GM15510 (cell line): ENCODE measurements around the gene MATR3.

ENCODE experiments used
- POLR2A ChIP-seq: IDR thresholded peaks from 3 replicates; pipeline ENCODE4 v1.6.1; 2011; ENCODE audit warnings: borderline replicate concordance; ENCODE audit not compliant: insufficient read length; ENCODE audit errors: extremely low read depth

MATR3 gene

DNA sequence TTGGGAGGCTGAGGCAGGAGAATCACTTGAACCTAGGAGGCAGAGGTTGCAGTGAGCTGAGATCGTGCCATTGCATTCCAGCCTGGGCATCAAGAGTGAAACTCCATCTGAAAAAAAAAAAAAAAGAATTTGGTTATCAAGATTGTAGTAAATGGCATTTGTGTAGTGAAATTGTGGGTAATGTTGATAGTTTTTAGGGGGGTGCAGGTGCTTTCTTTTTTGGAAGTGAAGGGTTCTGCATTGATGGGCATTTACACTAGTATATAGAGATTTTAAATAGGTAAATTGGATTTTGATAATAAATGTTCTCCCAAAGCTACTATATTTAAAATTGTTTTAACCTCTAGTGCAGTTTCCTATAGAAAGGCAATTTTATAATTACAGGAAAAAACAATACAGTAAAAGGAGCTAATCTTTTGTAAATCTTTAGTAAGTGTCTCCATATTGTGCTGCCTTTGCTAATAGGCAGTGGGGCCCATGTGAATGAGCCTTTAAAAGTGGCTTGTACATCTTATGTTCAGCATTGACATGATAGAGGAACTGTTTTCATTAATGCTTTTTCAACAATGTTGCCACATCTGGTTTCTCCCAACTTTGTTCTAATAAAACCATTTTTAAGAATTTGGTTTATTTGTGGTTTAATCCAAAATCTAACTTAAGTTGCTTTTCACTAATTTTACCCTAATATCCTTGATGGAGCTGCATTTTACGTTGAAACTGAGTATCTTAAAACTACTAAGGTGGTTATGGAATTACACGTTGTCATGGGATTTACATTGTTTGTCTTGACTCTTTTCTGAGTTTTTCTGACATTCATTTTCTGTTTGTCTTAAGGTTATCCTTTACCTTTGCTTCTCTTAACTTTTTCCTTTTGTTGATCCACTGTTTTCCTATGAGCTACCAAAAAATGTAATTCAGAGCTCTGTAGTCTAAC, 11.1 kb downstream of the MATR3 start:
- TF ChIP-seq POLR2A = no peak

DNA sequence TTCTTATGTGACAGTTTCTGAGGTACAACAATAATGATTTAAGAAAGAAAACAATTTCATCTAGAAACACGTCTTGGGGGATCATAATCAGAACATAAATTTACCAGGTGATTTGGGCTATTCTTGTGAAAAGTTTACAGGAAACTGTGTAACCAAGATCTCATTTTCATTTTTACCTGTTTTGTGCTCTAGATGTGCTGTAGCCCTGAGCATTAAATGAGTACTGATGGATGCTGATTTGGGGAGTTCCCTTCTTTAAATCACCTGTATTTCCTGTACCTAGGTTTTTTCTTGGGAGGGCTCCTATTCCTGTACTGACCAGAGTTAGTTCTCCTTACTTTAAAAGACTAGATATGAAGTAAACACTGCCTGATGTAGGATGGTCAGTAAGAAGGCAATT, 12.7 kb downstream of the MATR3 start:
- TF ChIP-seq POLR2A = no peak

DNA sequence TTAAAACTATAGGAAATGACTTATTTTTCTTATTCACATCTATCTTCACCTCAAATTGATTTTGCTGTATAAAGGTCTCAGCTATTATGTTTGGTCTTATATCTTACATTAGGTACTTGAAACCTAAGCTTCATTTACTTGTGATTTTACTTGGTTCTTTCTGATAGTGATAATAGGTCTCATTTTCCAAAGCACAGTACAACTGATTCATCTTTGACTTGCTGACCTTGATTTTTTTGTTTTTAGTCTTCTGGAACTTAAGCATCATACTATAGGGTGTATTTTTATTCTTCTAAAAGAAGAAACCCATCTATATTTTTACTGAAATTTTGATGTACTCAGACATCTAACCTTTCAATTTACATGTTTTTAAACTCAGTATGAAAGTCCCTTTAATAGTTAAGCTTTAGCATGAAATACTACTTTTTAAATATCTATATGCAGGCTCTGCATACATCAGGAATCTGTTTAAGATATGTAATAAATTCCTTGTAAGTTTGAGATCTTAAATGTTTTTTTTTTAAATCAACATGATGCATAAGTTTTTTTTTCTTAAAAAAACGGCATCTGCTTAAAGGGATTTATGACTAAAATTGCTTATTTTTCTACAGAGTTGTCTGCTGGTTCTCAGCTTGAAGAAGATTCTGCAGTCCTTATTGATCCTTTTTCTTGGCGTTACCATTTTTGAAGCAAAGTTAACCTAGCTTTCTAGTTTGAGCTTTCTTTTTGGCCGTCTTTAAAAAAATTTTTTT, 13.3 kb downstream of the MATR3 start:
- no peak for TF ChIP-seq POLR2A

DNA sequence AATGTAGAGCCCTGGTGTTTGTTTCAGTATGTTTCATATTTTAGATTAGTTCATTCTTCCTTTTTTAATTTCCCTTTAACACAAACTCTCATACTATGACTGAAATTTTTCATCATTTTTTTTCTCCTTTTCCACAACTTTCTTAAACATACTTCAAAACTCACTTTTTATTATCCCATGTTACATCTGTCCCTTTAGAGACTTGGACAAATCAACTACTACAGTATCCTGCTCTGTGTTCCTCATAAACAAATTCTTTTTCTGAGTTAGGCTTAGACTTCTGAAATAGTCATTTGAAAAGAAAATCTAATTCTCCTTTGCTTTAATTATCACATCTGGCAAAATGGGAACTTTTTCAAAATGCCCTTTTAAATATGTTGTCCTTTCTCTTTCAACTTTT, 15.3 kb downstream of the MATR3 start:
- no peak for TF ChIP-seq POLR2A

DNA sequence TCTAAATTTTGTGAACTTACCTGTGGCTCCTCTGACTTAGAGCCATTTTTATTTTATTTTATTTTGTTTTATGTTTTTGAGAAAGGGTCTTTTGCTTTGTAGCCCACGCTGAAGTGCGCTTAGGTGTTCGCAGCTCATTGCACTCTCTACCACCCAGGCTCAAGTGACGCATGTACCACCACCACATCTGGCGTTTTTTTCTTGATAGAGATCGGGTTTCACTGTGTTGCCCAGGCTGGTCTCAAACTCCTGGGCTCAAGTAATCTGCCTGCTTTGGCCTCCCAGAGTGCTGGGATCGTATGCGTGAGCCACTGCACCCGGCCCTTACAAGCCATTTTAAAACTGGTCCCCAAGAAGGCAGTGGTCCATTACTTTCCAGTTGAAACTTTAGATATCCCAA, 18.5 kb downstream of the MATR3 start:
- TF ChIP-seq POLR2A = no peak

DNA sequence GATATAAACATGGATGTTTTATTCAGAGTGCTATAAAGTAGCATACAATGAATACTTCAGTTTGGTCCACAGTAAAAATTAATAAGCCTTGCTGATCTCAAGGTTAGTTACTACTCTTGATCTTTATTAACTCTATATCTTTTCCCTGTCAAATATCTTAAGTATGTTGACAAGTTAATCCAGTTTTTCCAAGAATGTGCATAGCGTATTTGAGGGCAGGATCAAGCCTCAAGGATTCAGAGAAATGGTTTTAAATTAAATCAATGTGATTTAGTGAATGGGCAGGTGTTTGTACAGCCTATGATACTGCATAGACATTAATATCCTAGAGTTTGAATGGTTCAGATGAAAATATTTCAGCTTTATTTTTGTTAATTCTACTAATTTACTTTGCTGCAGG, 20.7 kb downstream of the MATR3 start:
- no peak for TF ChIP-seq POLR2A

DNA sequence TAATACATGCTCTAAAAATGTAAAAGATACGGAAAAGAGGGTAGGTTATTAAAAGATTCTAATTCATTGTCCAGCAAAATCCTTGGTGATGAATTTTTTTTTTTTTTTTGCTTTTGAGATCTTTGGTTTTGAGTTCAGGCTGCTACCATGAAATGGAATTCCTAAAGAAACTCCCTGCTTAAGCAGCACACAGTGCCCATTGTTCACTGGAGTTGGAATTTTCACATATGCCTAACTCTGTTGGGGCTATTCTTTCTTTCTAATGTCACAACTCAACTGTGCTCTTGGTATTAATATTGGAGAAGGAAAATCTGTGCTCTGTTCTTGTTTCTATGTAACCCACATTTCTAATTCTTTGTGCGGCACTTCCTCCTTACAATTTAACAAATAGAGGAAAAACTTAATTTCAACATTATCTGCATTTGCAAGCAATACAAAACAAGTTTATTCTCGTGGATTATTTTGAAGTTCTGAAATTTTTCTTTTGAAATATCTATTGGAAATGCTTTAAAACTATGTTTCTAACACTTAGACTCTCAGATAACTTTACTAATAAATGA, 21.6 kb downstream of the MATR3 start:
- no peak for TF ChIP-seq POLR2A

DNA sequence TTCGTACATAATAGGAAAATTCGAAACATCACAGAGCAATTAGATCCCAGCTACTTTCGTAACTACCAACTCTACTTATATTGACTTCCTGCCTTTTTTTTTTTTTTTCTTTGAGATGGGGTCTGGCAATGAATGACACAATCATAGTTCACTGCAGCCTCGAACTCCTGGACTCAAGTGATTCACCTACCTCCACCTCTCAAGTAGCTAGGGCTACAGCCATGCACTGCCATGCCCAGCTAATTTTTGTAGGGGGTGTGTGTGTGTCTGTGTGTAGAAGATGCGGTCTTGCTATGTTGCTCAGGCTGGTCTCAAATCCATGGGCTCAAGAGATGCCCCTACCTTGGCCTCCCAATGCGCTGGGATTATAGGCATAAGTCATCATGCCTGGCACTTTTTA, 42.3 kb downstream of the MATR3 start:
- no peak for TF ChIP-seq POLR2A

DNA sequence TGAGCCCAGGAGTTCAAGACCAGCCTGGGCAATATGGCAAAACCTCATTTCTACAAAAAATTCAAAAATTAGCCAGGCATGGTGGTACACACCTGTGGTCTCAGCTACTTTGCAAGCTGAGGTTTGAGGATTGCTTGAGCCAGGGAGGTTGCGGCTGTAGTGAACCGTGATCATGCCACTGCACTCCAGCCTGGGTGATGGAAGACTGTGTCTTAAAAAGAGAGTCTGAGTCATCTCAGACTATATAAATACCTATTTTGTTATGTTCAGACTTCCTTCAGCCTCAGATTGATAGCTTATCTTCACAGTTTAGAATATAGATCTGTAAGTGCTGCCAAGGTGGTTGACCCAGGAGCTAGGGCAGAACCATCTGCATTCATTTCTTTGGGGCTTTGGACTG, 46.5 kb downstream of the MATR3 start:
- no peak for TF ChIP-seq POLR2A

DNA sequence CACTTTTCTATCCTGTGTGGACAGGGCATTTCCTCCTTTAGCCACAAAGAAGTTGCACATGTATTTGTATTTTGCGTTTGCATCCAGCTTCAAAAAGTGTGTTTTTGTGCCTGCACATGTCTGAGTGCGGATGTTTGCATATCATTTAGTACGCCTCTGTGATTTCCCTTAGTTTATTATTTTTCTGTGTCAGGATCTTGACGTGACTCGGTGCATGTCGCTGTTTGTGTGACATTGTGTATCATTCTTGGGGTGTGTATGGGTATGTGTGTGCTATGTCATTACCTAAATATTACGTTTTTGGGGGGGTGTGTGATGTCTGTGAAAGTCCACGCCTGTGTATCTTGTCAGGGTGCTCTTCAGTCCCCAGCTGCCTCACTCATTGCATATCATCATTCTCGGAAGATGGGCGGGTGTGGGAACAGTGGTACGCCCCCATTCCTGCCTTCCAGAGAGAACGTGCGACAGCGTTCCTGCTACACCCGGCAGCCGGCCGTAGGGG, 47.7 kb downstream of the MATR3 start:
- no peak for TF ChIP-seq POLR2A

DNA sequence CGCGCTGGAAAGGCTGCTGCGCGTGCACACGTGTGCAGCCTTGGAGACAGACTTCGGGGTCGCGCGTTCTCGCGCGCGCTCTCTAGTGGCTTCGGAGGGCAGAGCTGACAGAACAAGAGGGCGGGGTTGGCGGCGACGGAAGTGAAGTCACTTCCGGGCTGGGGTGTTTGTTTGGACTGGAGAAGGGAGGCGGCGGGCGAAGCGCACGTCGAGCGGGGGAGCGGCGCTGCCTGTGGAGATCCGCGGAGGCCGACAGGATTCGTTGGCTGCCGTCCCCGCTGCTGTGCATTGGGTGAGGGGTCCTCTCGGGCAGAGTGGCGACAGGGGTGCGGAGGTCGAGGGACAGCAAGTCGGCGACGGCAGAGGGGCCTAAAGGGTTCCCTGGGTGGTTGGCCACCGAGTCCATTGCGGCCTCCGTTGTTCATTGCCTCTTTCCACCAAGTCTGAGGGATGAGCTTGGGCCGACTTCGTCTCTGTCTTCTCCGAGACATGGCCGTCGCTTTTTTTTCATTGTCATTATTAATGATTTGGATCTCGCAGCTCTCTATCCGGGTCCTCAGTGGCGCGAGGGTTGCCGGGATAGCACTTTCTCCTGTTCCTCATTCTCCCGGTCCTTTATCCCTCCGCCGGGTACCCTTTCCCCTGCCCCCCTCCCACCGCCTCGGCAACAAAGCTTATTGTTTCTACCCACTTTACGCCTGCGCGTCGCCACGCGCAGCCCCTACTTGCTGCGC, 48.3 kb downstream of the MATR3 start, which contains the start of gene PAIP2:
Gene PAIP2, plus strand, starts transcription at position 166 of the 734 bp plus-strand sequence. CDS start 21,931 bp downstream, outside the sequence.
- peak; percentile 87 for TF ChIP-seq POLR2A

DNA sequence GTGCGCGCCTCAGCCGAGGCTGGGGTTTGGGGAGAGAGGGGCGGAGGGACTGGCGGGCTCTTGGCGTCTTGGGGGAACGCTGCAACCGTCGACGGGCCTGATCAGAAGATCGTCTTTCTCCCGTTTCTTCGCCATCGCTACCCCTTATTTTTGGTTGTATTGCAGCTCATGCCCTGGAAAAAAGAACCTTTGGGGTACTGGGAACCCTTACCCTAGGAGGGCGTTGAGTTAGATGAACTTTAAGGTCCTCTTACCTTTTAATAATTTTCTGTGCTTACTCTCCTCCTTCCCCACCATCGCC, 48.8 kb downstream of the MATR3 start:
- TF ChIP-seq POLR2A = no peak

DNA sequence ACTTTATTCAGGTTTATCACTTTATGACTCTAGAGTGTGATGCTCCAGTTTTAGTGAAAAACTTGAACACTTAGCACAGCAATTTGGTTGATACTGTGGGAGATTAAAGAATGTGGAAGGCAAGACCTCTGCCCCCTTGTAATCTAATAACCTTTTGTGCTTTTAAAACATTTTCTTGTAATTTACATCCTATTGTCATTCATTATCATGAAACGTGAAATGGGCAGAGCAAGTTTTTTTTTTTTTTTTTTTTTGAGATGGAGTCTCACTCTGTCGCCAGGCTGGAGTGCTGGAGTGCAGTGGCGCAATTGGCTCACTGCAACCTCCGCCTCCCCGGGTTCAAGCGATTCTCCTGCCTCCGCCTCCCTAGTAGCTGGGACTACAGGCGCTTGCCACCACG, 49.9 kb downstream of the MATR3 start:
- no peak for TF ChIP-seq POLR2A

DNA sequence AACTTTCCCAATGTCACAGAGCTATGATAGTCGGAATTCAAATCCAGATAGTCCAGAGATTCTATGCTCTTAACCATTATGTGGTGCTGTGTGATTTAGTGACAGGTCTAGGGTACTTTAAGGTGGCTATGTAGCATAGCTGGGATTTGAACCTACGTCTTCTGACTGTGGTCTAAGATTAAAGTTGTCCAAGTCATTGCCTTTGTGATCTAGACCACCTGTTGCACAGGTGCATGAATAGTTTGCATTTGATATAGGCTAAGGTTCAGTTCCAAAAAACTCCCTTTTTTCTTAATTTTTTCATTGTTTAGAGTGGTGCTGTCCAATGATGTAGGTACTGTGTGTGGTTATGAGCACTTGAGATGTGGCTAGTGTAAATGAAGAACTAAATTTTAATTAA, 50.6 kb downstream of the MATR3 start:
- no peak for TF ChIP-seq POLR2A

DNA sequence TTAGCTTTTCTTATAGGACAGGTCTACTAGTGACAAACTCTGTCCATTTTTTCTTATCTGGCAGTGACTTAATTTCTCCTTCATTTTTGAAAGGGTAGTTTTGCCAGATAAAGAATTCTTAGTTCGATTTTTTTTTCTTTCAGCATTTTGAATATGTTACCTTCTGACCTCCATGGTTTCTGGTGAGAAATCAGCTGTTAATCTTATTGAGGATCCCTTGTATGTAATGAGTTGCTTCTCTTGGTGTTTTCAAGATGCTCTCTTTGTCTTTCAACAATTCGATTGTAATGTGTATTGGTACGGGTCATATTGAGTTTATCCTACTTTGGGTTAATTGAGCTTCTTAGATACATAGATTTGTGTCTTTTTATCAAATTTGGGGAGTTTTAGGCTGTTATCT, 60.6 kb downstream of the MATR3 start:
- TF ChIP-seq POLR2A = no peak

DNA sequence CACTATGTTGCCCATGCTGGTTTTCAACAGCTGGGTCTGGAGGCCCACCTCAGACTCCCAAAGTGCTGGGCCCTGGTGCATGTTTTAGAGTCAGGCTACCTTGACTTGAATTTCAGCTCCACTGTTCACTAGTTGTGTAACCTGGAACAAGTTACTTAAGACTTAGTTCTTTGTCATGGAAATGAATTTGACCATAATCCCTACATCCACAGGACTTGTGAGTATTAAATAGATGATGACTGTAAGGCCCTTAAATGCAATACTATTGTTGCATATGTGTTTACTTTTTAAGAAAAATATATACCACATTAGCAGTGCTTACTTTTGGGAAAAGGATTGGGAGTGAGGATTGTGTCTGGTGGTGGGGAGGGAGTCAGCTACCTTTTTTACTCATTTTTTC, 64.5 kb downstream of the MATR3 start:
- TF ChIP-seq POLR2A = no peak

DNA sequence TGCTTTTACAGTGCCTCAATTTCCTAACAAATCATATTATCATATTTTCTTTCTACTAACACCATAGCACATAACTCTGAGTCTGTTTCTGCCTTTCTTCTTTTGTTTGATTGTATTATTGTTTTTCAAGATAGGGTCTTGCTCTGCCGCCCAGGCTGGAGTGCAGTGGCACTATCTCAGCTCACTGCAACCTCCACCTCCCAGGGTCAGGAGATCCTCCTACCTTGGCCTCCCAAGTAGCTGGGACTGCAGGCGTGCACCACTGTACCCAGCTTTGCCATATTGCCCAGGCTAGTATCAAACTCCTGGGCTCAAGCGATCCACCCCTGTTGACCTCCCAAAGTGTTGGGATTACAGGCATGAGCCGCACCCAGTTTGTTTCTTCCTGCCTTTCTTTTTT, 66.8 kb downstream of the MATR3 start:
- TF ChIP-seq POLR2A = no peak
